Gastroesophageal sphincter (tissue), 4 donors: ENCODE measurements around the gene MMP28. TPM values are rescaled to one million over a fixed set of nuclear protein-coding genes. Genes with fewer than 3 reads are reported as not detected.
A peak's percentile ranks its signal among the peaks of the same experiment; 100 is the strongest.

Experiments
- ATAC-seq: fragments of 150-250 bp; one replicate; pipeline ENCODE4 v1.9.1; 2016; ENCODE audit warnings: mild to moderate bottlenecking, moderate library complexity
- H3K27ac ChIP-seq, 4 donors: fragments of 200-600 bp; sonication (generic) in 3 of 4; 1 replicate in 3 of 4; 2 replicates in 1 of 4; pipeline ENCODE4 v1.5.1; 2016 to 2019
- H3K27me3 ChIP-seq: fragments of 200-600 bp; sonication (generic); one replicate; pipeline ENCODE4 v1.5.1; 2019
- H3K36me3 ChIP-seq, 2 donors: fragments of 200-600 bp; sonication (generic); one replicate each; pipeline ENCODE4 v1.5.1; 2019; ENCODE audit warnings: control low read depth in 1 of 2
- H3K4me1 ChIP-seq, 3 donors: fragments of 200-600 bp; sonication (generic); 1 replicate in 2 of 3; 2 replicates in 1 of 3; pipeline ENCODE4 v1.5.1; 2016 to 2019; ENCODE audit warnings: control low read depth in 2 of 3
- H3K4me3 ChIP-seq, 2 donors: fragments of 200-600 bp; sonication (generic); one replicate each; pipeline ENCODE4 v1.5.1; 2019; ENCODE audit warnings: mild to moderate bottlenecking in 1 of 2, moderate library complexity in 1 of 2
- H3K9me3 ChIP-seq, 3 donors: fragments of 200-600 bp; sonication (generic); one replicate each; pipeline ENCODE4 v1.5.1; 2017 to 2019; ENCODE audit warnings: control low read depth in 2 of 3
- EP300 ChIP-seq: sonication (generic); formaldehyde crosslinking; IDR thresholded peaks from one replicate; pipeline ENCODE4 v1.6.1; 2017; ENCODE audit warnings: antibody characterized with exemption, mild to moderate bottlenecking
- POLR2A ChIP-seq, 2 donors: fragments of 450-650 bp; IDR thresholded peaks; one replicate each; pipeline ENCODE4 v1.6.1; 2017; ENCODE audit warnings: antibody characterized with exemption in 2 of 2, mild to moderate bottlenecking in 2 of 2, moderate library complexity in 1 of 2
- POLR2AphosphoS5 ChIP-seq: sonication (generic); formaldehyde crosslinking; IDR thresholded peaks from one replicate; pipeline ENCODE4 v1.6.1; 2017; ENCODE audit warnings: antibody characterized with exemption
- WGBS, 2 donors: methylation state at CpG; one replicate each; pipeline ENCODE4 v1.1.5; 2018; ENCODE audit warnings: low coverage in 1 of 2; 5-methylcytosine and 5-hydroxymethylcytosine counted together
- total RNA-seq, 4 donors: library from RNA; depleted of rRNA; stranded (reverse); fragments of >200 nt; gene quantifications; one replicate each; pipeline ENCODE4 v1.1.0, GENCODE V29; 2016
- TF ChIP-seq, protein P1 (sequence below), 4 experiments: fragments of 200-600 bp in 2 of 4; fragments of 450-650 bp in 2 of 4; sonication (generic) in 1 of 4; IDR thresholded peaks; one replicate each; pipeline ENCODE4 v1.5.1; 2017 to 2019; ENCODE audit warnings: antibody characterized with exemption in 4 of 4, mild to moderate bottlenecking in 2 of 4, moderate library complexity in 2 of 4

The MMP28 gene
- total RNA-seq, 4 donors from 2014 or later, result 78.4 to 139 (median 97.3) TPM

DNA sequence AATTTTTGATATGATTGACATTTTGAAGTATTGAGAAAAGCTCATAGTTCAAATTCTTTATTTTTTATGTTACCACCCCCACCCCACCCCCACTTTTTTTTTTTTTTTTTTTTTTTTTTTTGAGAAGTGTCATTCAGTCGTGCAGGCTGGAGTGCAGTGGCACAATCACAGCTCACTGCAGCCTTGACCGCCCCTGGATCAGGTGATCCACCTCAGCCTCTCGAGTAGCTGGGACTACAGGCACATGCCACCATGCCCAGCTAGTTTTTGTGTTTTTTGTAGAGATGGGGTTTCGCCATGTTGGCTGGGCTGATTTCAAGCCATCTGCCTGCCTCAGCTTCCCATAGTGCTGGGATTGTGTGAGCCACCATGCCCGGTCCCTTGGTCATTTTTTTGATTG lies 21.3 kb upstream of the MMP28 start:
- 52 to 83% methylated on average over 2 to 3 of the region's 5 CpGs for WGBS, 2 donors
- no peaks in the 10 kb centered on the region for H3K9me3 ChIP-seq
- peak overlapping the region in 3 of 4 donors; percentile 6 to 77 (median 77) for H3K27ac ChIP-seq
- peaks cover 13 to 98% (median 27%) of the 10 kb centered on the region in 3 donors for H3K4me1 ChIP-seq
- no peak for ATAC-seq
- no peaks in the 10 kb centered on the region for H3K27me3 ChIP-seq
- TF ChIP-seq, protein P1, sequence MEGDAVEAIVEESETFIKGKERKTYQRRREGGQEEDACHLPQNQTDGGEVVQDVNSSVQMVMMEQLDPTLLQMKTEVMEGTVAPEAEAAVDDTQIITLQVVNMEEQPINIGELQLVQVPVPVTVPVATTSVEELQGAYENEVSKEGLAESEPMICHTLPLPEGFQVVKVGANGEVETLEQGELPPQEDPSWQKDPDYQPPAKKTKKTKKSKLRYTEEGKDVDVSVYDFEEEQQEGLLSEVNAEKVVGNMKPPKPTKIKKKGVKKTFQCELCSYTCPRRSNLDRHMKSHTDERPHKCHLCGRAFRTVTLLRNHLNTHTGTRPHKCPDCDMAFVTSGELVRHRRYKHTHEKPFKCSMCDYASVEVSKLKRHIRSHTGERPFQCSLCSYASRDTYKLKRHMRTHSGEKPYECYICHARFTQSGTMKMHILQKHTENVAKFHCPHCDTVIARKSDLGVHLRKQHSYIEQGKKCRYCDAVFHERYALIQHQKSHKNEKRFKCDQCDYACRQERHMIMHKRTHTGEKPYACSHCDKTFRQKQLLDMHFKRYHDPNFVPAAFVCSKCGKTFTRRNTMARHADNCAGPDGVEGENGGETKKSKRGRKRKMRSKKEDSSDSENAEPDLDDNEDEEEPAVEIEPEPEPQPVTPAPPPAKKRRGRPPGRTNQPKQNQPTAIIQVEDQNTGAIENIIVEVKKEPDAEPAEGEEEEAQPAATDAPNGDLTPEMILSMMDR (IDR thresholded peaks at IDR 0.05), result no peak
- no peak for TF ChIP-seq POLR2A (IDR thresholded peaks at IDR 0.05)
- no peak for TF ChIP-seq POLR2AphosphoS5
- no peak for TF ChIP-seq EP300
- H3K36me3 ChIP-seq, result peaks cover 0 to 34% of the 10 kb centered on the region in 2 donors
- H3K4me3 ChIP-seq, result no peak overlapping the region

DNA sequence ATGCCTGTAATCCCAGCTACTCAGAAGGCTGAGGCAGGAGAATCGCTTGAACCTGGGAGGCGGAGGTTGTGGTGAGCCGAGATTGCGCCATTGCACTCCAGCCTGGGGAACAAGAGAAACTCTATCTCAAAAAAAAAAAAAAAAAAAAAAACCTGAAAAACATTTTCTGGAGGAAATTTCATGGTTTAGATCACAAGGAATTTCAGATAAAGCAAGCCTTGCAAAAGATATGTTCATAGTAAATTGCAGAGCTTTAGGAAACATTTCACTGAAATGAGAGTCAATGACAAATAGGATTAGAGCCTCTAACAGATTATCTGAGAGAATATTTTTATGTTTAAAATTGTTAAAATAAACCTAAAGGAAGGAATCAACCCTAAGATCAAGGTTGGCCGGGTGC lies 17.0 kb upstream of the MMP28 start:
- TF ChIP-seq POLR2A (IDR thresholded peaks at IDR 0.05) (no peak), EP300 (no peak), POLR2AphosphoS5 (no peak)
- TF ChIP-seq, protein P1 (IDR thresholded peaks at IDR 0.05), result no peak
- Histone ChIP-seq H3K27me3 (no peaks in the 10 kb centered on the region), H3K36me3 (peaks cover 0 to 8% of the 10 kb centered on the region in 2 donors), H3K9me3 (no peaks in the 10 kb centered on the region), H3K4me3 (no peak overlapping the region), H3K27ac (no peak overlapping the region), H3K4me1 (peaks cover 7 to 84% (median 26%) of the 10 kb centered on the region in 3 donors)
- no peak for ATAC-seq
- 93 to 100% methylated on average over 1 to 4 of the region's 5 CpGs for WGBS, 2 donors

DNA sequence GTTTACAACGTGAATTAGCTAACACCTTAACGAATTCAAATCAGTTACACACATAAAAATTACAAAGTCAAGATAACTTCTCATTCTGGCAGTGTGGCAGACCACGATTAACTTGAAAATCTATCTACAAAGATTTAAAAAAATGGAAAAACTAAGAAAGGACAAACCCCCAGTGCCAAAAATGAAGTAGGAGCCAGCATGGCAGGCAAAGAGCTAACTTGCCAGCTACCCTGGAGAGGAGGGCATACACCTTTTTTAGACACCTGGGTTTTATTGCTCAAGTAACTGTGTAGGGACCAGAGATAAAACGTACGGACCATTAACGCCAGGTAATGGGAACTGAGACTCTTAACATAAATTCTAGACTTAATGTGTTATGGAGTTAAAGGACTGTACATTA lies 16.3 kb upstream of the MMP28 start:
- 77 to 79% methylated on average over 6 of the region's 6 CpGs for WGBS, 2 donors
- Histone ChIP-seq H3K4me1 (peaks cover 7 to 77% (median 26%) of the 10 kb centered on the region in 3 donors), H3K36me3 (peaks cover 0 to 8% of the 10 kb centered on the region in 2 donors), H3K9me3 (no peaks in the 10 kb centered on the region), H3K27me3 (no peaks in the 10 kb centered on the region), H3K27ac (no peak overlapping the region), H3K4me3 (no peak overlapping the region)
- TF ChIP-seq POLR2A (IDR thresholded peaks at IDR 0.05) (no peak), EP300 (no peak), POLR2AphosphoS5 (no peak)
- TF ChIP-seq, protein P1 (IDR thresholded peaks at IDR 0.05), result no peak
- no peak for ATAC-seq

DNA sequence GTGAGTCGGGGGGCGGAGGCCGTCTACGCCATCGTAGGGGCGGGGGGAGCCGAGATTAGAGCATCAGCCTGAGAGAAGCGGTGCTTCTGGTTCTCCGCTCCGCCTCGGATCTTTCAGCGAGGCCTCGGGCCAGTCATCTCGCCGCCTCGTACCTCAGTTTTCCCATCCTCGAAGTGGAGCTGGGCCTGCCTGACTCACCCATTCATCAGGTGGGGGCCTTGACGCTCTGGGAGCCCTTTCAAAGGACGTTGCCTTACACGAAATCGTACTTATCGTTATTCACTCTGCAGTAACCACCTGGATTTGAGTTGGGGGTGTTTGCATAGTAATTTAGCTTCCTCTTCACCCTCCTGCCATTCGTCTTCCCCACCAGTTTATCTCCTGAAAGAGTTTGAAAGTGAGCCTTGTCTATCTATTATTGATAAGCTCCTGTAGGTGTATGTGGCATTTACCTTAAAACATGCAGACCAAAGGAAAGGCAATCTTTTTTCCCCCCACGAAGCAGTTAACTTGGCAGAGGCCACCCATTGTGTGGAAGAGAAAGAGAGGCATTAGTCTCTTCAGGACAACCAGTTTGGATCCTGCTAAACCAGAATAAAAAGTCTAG lies 14.5 kb upstream of the MMP28 start:
- TF ChIP-seq POLR2AphosphoS5 (no peak), EP300 (no peak), POLR2A (IDR thresholded peaks at IDR 0.05) (no peak)
- TF ChIP-seq, protein P1 (IDR thresholded peaks at IDR 0.05), result no peak
- peak overlapping the region; percentile 90 to 98 (median 96) for H3K27ac ChIP-seq
- 0% methylated on average over 3 to 14 of the region's 24 CpGs for WGBS, 2 donors
- no peaks in the 10 kb centered on the region for H3K9me3 ChIP-seq
- peak overlapping the region; percentile 86 for H3K4me3 ChIP-seq
- ATAC-seq, result no peak
- no peaks in the 10 kb centered on the region for H3K27me3 ChIP-seq
- peaks cover 0 to 64% (median 17%) of the 10 kb centered on the region in 3 donors for H3K4me1 ChIP-seq
- H3K36me3 ChIP-seq, result no peaks in the 10 kb centered on the region
